GM18861 (cell line): ENCODE data around the gene FBXL16.
"Not testable (repeated sequence)": the region's sequence is repeated elsewhere in the genome, so short reads cannot be mapped to it uniquely, and the experiment has no call there.

Experiments used
- ATAC-seq: cut with Tn5 transposase; IDR thresholded peaks from one replicate; pipeline ENCODE4 v1.9.1; 2021; ENCODE audit not compliant: unreplicated experiment

The FBXL16 gene

GRCh38 chr16:693766-694165 is 11.8 kb downstream of the FBXL16 start:
- no peak for ATAC-seq

DNA sequence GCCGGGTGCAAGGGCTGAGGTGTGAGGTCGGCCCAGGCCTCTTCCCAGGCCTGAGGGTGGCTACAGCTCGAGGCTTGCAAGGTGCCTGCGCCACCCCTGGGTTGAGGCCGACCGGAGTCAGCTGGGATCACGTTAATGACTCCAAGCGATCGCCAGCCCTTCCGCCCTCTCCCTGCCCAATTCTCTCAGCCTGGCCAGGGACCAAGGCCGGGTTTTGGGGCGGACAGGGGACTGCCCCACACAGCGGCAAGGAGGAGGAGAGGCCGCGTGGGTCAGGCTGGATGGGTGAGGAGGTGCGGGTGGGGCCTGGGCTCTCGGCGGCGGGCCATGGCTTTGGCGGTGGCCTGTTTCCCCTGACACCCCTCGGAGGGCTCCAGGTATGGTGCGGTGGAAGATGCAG is 12.2 kb downstream of the FBXL16 start:
- ATAC-seq, result no peak

DNA sequence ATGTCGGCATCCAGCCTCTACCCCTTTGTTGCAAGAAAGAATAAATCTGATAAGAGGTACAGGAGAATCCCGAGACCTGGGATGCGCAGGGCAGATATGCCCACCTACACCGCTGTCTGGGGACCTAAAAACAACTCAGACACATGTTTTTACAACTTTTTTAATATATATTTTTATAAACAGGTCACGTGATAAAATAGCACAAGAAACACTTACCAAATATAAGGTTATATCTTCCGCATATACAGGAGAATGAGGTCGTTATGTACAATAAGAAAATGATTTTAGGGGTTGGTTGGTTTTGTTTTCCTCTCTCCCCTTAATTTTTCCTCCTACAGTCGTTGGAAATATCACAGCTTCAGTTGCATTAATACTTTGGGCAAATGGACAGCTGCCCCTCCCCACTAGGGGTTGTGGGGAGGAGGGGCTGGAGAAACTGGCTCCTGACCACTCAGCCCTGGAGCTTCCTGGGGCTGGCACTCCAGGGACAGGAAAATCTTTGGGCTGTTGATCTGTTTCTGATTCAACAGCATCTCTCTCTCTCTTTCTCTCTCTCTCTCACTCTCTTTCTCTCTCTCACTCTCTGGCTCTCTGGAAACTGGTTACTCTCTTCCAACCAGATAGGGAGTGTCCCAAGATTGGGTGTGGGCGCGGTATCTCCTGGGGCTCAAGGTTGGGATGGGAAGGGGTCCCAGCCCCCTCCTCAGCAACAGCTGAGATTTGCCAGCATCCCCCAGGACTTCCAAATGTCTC is 13.1 kb downstream of the FBXL16 start:
- no peak for ATAC-seq

DNA sequence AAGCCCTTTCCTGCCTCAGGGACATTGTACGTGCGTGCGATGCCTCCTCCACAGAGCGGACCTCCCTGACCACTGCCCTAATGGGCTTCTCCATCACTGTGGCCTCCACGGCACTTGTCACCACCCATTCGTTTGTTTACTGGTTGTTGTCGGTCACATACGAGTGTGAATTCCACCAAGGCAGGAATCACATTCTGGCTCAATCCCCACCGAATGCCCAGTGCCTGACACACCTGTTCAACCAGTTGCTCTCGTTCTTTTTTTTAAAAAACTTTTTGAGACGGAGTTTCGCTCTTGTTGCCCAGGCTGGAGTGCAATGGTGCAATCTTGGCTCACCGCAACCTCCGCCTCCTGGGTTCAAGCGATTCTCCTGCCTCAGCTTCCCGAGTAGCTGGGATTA is 14.4 kb downstream of the FBXL16 start:
- ATAC-seq, result not testable (repeated sequence)

GRCh38 chr16:689175-689897 is 16.3 kb downstream of the FBXL16 start:
- no peak for ATAC-seq

DNA sequence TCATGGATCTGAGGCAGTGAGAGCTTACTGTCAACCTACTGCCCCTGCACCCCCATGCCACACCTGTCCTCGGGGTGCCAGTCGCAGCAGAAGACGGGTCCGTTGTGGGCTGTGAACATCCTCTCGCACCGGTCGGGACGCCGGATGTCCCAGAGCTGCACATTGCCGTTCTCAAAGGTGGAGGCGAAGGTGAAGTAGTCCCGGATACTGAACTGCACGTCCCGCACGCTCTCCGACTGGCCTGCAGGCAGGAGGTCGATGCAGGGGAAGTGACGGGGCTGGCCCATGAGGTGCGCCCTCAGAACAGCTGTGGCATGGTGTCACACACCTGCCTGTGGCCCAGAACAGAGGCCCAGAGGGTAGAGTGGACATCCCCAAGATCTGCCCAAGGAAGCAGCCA is 18.1 kb downstream of the FBXL16 start:
- no peak for ATAC-seq

GRCh38 chr16:686459-687260 is 18.9 kb downstream of the FBXL16 start:
- no peak for ATAC-seq

DNA sequence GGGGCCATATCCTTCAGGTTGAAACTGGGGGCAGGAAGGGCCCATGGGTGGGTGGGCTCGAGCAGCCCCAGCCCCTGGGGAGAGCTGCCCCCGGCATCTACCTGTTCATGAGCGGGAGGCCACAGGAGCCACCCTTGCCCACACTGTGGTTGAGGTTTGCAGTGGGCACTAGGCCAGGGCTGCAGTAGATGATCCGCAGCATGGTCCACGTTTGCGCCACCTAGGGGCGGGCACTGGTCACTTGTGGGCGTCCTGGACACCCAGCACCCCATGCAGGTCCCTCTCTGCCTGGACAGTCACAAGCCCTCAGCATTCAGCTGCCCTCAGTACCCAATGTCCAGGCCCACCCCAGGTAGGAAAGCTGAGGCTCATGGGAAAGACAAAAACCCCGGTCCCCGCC is 19.6 kb downstream of the FBXL16 start:
- ATAC-seq, result no peak

DNA sequence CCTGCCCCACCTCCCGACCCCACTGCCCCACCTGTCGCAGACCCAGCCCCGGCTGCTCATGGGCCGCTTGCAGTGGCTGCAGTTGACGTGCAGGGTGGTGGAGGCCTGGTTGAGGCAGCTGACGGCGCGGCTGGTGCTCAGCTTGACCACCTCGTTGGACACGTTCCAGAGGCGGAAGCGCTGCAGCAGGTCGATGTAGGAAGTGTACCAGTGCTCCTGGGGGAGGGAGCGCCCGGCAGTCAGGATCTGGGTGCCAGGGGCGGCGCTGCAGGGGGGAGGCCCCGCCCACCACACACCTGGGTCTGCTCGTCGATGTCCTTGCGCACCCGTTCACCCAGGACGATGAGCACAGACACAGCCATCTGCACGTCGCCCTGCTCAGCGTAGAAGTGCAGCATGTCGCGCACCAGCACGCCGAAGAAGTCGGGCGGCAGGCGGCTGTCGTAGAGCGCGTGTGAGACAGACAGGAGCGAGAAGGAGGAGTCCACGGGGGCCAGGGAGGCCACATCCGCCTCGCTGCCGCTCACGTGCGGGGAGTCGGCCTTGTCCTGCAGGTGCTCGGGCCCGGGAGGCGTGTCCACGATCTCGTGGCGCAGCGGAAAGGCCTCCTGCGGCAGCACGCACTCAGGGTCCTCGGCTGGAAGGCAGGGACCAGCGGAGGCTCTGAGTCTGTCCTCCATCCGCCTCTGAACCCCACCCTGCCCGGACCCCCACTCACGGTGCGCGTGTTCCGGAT is 20.5 kb downstream of the FBXL16 start:
- no peak for ATAC-seq

DNA sequence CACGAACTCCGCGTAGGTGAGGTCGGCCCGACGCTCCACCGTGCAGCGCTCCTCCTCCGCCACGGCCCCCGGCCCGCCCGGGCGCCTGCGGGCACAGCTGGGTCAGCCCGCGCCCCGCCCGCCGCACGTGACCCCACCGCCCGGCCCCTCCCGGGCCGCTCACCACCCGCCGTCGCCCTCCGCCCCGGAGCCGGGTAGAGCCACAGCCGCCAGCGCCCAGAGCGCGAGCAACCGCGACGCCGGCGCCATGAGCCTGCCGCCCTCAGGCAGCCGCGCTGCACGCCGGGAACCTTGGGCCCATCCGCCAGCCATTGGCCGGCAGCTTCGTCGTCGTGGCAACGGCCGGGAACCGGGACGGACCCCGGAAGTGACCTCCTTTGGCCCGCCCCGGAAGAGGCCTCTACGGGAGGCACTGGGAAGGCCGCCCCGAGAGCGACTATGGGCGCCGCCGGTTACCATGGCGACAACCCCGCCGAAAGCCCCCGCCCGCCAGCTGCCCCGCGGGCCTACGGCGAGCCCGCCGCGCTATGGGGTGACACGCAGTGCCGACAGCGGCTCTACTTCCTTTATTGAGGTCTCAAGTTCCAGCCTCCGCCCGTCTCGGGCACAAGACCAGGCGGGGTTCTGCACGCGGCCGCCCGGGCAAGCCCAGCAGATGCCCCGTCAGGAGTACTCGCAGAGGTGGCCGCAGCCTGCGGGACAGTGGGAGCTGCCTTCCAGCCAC is 21.4 kb downstream of the FBXL16 start, which contains the start of gene JMJD8:
TSS of gene JMJD8 (minus strand) at position 264 of the 724 bp plus-strand sequence. CDS start at position 249, 15 bp downstream.
- peak; percentile 53 for ATAC-seq

DNA sequence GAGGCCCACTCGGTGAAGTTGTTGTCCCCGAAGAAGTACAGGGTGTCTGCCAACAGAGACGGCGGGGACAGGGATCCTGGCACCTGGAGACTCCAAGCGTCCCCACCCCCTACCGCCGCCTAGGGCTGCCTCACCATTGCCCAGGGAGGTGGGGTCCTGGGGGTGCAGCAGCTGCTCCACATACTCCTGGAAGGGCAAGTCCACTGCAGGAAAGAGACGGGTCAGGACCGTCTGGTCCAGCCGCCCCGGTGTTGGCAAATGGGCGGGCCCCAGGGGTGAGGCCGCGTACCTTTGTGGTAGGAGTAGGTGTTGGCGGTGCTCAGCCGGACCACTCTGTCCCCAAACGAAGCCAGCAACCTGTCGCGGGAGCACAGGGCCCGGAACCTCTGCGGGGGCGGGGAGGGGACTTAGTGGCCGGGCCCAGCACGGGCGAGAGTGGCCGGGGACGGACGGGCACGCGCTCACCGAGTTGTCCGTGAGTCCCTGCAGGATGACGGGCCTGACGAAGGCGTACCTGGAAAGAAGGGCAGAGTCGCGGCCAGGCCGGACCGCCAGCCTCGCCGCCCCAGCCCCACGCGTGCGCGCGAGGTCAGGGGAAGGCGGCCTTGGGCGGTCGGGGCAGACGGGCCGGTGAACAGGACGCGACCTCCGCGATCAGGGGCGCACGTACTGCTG is 22.1 kb downstream of the FBXL16 start:
- ATAC-seq, result no peak

- no peak for ATAC-seq
Measured at GRCh38 chr16:682493-683395, 22.9 kb downstream of the FBXL16 start.

- ATAC-seq, result no peak
Measured at GRCh38 chr16:681746-682427, 23.7 kb downstream of the FBXL16 start.

GRCh38 chr16:680967-681745 is 24.4 kb downstream of the FBXL16 start:
- ATAC-seq, result no peak

DNA sequence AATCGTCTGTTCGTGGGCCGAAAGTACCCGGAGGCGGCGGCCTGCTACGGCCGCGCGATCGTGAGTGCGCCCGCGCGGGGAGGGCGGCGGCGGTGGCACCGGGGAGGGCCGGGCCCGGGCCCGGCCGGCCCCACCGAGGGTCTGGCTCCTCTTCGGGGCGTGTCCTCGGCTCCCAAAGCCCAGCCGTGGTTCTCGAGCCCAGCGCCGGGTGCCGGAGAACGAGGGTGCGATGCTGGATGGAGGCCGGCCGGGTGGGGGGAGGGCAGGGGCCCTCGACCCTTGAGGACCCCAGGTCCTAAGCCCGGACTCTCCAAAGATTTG is 25.0 kb downstream of the FBXL16 start:
- no peak for ATAC-seq

DNA sequence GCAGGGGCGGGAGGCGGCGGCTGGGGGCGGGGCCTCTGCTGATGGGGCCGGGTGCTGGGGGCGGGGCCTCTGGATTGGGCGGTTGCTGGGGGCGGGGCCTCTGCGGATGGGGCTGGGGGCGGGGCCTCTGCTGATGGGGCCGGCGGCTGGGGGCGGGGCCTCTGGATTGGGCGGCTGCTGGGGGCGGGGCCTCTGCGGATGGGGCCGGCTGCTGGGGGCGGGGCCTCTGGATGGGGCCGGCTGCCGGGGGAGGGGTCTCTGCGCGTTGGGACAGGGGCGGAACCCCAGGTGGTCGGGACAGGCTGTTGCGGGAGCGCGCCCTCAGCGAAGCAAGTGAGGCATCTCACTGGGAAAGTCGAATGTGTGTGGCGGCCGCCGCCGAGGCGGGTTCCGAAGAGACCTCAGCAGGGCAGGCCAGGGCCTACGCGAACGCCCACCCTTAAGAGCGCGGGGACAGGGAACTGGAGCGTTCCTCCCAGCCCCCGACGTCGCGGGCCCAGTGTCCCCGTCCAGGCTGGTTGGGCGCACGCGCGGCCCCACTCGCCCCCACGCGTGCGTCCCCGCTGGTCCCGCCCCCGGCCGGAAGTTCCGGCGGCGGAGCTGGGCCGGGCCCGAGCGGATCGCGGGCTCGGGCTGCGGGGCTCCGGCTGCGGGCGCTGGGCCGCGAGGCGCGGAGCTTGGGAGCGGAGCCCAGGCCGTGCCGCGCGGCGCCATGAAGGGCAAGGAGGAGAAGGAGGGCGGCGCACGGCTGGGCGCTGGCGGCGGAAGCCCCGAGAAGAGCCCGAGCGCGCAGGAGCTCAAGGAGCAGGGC is 25.6 kb downstream of the FBXL16 start, which contains the start of gene STUB1:
TSS of gene STUB1 (plus strand) at position 597 of the 811 bp plus-strand sequence. CDS start at position 713, 116 bp downstream.
- ATAC-seq, result no peak
